Measurements from ENCODE around the gene DMD. TPM values are rescaled to one million over a fixed set of nuclear protein-coding genes. Genes with fewer than 3 reads are reported as not detected.

The DMD gene
- total and polyA plus RNA-seq, 2 of the 13 experiments (the other 11 are each of a cell fraction or from before 2014, with no cell fraction given) = 17.6 to 25.9 TPM

GRCh38 chrX:31384471-31384870 lies 1826.9 kb downstream of the DMD start:
- TF ChIP-seq ZNF260 (CRISPR knock-in tag; IDR thresholded peaks at IDR 0.05; ENCODE audit: borderline replicate concordance, low read depth) (no peak), ZNF18 (CRISPR knock-in tag; IDR thresholded peaks at IDR 0.05; ENCODE audit: insufficient replicate concordance) (no peak), ZXDC (CRISPR knock-in tag; IDR thresholded peaks at IDR 0.05) (no peak), ZNF660 (CRISPR knock-in tag; IDR thresholded peaks at IDR 0.05; ENCODE audit: borderline replicate concordance, low read depth) (no peak), ZNF431 (CRISPR knock-in tag; IDR thresholded peaks at IDR 0.05; ENCODE audit: borderline replicate concordance, low read depth) (no peak), ZNF3 (CRISPR knock-in tag; IDR thresholded peaks at IDR 0.05) (no peak), BCL3 (CRISPR knock-in tag; IDR thresholded peaks at IDR 0.05) (no peak), NFYB (CRISPR knock-in tag; IDR thresholded peaks at IDR 0.05) (no peak)
- Histone ChIP-seq H3K27ac (ENCODE audit: extremely low read length, insufficient read depth, low read length) (no peak overlapping the region), H3K36me3 (replicated peaks in 1 of 2; ENCODE audit: control insufficient read depth in 1 of 2, insufficient read depth in 2 of 2, low read length in 2 of 2) (no peaks in the 10 kb centered on the region), H3K4me3 (replicated peaks in 1 of 3; ENCODE audit: insufficient read depth in 1 of 3, low read depth in 2 of 3, low read length in 3 of 3) (no peak overlapping the region), H3K4me1 (ENCODE audit: insufficient read depth, low read length) (no peaks in the 10 kb centered on the region), H3K27me3 (ENCODE audit: control insufficient read depth in 1 of 2, insufficient read depth in 2 of 2, low read length in 2 of 2) (no peaks in the 10 kb centered on the region), H3K9ac (ENCODE audit: insufficient read depth, low read depth, low read length) (no peak overlapping the region), H3K9me3 (ENCODE audit: low read length) (no peaks in the 10 kb centered on the region), H3K4me2 (ENCODE audit: low read depth, low read length) (no peak overlapping the region), H2AFZ (ENCODE audit: low read length) (no peak overlapping the region), H4K20me1 (ENCODE audit: insufficient read depth, low read length) (no peaks in the 10 kb centered on the region), H3K79me2 (ENCODE audit: insufficient read depth, low read length) (no peaks in the 10 kb centered on the region)
- no CpG with 5 or more reads among the region's 1 CpG for WGBS (ENCODE audit: low lambda C conversion rate)
- in situ Hi-C loops (cut with HindIII; ENCODE audit: extremely low pct_ligation_motif_present, low pct_unique_long_range_greater_than_20kb) = no loop called here
- BruUV-seq (replicated peaks) = no TSS peak
- ChIA-PET CTCF (ENCODE audit: low intra/inter-chr PET ratio, low total read pairs) (no interaction called here), POLR2A (no interaction called here)
- ATAC-seq (no peak), DNase-seq (ENCODE audit: low spot score) (no peak), FAIRE-seq (no peak)
- intact Hi-C loops (cut with micrococcal nuclease; ENCODE audit: unreplicated experiment) = no loop called here

Data from HepG2 (cell line).